Stimulated activated CD4-positive, alpha-beta T cell treated with anti-CD3 and anti-CD28 coated beads, Interleukin-15, amount 100 ng/mL, for 1 hour (primary cell): ENCODE measurements around the gene SERP2.

Source experiments
- DNase-seq, 2 donors: peaks; one replicate each; pipeline ENCODE4 v3.0.0-alpha.2; 2020; ENCODE audit warnings: low read depth in 1 of 2, low spot score in 1 of 2

Gene SERP2

DNA sequence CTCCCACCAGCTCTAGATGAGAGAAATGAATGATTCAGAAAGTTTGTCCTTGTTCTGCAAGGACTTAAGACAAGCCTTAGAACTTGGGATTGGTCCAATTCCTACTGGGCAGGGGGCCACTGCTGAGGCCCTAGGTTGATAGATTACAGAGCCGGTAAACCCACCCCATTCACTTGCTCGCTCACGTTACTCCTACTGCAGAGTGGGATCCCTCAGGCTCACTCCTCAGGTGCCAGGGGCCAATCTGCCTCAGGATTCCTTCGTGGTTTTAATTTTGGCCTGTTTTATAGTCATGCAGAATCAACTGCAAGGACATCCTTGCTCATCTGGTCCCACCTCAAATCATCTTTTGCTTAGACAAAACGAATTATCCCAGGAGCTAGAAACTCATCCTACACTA is 59.0 kb downstream of the SERP2 start:
- no peak for DNase-seq

DNA sequence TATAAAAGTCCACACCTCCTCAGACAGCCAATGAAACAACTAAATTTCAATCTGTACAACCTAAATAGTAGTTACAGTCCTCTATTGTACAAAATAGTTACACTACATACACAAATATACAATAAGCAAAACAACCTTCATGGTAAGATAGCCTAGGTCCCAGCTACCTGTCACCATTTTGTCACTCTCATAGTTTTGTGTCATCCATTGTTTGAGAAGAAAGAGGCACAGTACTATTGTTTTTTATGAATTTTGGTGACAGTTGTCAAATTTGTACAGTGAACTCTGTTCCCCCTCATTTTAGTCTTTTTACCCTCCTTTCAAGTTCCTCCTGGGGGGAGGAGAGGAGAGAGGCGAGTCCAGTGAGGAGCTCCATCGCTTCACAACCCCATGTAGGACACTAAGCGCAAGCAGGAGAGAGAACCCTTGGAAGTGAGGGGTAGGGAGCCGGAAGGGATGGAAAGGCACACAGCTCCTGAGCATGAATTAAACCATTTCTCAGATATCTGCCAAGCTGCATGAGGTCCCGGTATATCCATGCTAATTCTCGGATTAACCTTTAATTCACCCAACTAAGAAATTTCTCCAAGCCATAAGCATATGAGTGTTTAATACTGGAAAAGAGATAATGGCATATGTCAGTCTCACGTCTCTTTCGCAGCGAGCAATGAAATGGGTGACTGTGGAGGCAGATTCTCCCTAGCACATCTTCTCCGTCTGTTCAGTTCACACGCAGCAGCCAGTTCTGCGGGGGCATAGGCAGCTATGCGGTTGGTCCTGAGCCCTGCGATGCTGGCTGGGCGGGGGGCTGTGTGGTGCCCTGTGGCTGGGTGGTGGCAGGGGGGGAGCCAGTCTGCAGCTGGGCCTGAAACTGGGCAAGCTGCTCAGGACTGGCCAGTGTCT is 60.5 kb downstream of the SERP2 start:
- DNase-seq, result no peak

DNA sequence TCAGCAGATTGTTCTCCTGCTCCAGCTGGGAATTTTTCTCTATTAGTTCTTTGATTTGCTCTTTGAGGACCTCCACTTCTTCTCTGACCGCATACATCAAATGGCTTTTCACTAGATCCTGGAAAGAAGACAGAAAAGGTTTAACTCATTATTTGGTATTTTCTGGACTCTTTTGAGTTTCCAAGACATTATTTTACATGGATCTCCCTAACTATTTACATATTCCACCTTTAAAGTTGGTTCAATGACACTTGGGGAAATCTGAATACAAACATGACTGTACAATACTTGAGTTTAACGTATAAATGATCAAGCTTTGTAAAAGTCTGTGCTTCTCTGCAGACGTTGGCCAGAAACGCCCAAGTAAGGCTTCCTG is 61.1 kb downstream of the SERP2 start:
- DNase-seq, result no peak

DNA sequence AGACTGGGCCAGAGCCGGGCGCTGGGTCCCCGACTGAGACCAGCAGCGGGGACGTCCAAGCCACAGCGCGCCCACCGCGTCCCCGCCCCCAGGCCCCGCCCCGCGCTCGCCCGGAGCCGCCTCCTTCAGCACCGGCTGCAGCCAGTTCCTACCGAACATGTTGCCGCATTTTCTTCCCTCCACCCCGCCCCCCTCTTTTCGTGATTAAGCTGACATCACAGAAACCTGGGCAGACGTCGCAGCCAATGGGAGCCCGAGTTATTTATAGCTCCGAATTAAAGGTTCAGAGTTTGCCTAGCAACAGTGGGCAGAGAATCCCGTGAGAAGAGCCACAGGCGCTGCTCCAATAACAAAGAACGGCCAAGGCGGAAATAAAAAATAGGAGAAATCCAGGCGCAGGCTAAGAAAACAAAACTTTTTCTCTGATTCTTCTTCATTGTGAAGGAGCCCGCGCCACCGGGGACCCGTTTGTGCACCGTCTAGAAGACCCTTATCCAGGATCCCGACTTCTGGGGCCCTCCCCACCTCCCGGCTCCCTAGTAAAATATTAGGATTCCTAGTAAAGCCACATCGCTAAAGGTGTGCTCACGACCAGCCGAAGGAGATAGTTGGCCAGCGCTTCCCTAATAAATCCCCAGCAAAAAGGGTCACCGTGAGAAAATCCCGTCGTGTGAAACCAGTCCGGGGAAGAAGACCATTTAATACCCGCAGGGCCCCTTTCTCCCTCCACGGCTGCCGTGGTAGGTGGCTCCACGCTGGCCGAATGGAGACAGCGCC is 61.7 kb downstream of the SERP2 start:
- DNase-seq, result peak; percentile 70 to 75

DNA sequence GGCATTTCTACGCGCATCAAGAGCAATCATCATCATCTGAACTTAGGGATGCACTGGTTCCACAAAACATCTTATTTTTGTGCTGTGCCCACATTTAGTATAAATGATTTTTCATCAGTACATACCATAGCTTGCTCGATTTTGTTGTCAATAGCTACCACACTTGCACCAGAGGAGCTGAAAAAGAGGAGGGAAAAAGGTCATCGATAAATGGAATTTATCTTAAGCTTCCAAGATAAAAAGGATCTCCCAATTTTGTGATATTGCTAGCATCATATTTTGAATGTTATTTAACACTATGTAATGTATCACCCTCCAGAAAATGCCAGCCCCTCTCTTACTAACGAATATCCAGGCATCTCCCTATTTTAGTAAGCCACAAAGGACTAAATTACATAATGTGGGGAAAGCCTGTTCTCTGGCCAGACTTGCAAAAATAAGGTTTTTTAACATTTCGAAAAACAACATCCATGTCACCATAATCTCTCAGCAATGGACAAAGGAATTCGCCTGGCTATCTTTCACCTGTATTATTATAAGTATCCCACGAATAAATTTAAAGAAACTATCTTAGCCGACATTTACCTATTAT is 62.4 kb downstream of the SERP2 start:
- no peak for DNase-seq

DNA sequence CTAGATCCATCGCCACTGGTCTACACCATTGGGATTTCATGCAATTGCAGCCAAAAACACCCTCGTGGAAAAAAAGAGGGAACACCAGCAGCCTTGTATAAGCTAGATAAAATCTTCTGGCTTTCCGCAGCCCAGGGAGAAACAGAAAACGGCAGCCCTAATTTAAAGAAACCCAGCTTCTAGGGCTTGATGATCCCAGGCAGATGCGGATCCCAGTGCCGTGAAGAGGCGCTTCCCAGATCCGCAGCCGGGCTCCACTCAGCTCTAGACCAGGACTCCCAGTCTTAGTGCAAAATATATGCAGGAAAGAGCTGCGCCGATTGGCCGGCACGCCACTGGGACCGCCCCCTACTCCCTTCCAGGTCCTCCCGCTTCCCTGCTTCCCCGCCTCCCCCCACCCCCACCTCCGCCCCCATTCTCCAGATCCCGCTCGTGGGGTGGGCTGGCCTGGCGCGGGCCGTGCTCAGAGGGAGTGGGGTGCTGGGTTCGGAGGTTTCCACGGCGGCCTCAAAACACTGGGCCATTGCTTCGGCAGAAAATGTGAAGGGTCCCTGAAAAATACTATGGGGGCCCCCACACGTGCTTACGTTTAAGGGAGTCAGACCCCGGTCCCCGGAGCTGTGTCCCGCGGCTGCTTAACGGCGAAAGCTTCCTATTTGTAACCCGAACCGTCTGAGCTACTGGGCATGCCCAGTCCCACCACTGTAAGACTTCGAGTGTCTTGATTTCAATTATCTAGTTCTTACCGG is 63.1 kb downstream of the SERP2 start:
- peak in 1 of 2 donors; percentile 14 for DNase-seq

DNA sequence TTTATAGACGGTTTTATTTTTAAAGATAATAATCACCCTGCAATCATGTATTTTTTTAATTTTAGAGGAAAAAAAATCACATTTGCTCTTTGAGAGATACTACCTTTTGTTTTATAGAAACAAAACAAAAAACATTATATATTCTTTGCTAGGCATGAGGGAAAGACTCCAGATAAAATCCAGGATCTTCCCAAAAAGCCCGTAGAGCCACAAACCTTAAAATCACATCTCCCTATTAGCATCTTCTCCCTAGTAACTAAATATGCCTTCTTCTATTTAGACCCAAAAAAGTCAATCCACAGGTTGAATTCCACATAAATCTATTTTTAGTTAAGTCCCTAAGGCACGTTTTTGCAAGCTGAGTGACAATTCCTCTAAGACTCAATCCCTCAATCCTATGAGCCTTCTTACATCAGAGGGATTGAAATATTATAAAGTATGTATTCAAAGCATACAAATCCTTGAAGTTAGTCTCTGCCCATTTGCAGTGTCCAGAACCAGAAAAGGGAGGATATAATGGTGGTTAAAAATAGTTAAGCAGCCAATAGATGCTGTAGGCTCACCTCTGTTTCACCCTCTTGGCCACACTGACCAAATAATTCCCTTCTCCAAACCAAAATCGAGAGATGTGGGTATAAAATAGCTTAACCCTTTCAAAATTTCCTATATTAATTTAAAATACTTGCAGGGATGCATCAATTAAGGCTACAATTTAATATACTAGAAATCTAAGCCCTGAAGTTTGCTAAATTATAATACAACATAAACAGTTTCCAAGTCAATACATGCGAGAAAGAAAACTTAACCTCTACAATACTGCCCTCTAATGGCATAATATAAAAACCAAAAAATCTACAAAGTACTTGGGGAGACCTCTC is 64.0 kb downstream of the SERP2 start:
- no peak for DNase-seq

DNA sequence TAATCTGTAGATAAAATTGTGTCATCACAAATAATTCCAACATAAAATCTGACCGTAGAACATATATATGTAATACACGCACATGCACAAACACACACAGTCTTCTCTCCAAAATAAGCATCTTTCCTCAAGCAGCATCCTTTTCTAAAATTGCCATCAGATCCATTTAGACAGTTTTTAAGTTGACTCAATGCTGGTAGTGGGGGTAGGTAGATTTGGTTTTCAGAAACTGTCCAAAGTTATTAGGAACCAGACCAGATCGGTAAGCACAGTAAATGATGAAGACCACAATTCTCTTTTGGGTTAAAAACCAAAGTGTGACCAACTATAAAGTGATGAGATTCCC is 64.6 kb downstream of the SERP2 start:
- no peak for DNase-seq

DNA sequence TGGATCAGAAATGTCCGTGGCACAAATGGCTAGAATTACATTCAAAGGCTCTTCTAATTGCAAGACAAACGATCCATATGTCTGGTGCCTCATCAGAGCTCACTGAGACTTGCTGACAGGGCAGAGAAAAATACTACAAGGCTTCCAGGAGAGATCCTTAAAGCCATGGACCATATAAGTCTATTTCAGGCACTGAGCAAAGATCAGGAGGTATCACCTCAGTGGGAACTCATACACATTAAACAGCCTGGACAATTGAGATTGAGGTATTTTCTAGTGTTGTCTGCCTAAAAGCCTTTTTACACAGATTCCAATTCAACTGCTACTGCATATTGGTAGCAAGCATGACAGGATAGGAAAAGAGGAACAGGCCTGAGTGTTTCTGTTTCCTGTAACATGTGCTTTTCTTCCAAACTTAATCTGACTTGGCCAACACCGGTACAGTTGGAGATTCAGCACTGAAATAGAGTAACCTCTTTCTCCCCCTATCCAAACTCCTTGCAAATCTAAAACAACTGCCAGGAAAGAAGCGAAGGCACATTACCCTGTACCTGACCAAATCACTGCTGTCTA is 65.9 kb downstream of the SERP2 start:
- no peak for DNase-seq

DNA sequence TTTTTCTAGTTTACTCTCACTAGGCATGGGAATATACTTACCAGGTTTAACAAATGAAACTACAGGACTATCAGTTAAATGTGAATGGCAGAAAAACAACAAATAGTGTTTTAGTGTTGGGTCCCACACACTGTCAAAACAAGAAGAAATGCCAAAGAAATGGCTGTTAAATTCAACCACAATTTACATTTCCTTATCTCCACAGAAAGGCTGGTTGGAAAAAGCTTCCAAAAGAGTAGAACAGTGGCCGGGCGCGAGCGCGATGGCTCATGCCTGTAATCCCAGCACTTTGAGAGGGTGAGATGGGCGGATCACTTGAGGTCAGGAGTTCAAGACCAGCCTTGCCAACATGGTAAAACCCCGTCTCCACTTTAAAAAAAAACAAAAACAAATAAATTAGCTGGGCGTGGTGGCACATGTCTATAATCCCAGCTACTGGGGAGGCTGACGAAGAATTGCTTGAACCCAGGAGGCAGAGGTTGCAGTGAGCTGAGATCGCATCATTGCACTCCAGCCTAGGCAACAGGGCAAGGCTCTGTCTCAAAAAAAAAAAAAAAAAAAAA is 66.5 kb downstream of the SERP2 start:
- no peak for DNase-seq
